Epithelial cell of proximal tubule (primary cell): ENCODE results near the gene FANCC. TPM values are rescaled to one million over a fixed set of nuclear protein-coding genes. Genes with fewer than 3 reads are reported as not detected.

Experiments
- DNase-seq: peaks from one replicate; pipeline ENCODE4 v3.0.0-alpha.2; 2011; ENCODE audit warnings: low read depth
- H3K4me3 ChIP-seq: 2 replicates; pipeline ENCODE4 v1.5.1; 2011; ENCODE audit warnings: low read depth, mild to moderate bottlenecking, low read length
- CTCF ChIP-seq: conservative IDR thresholded peaks from 2 replicates; pipeline ENCODE4 v1.5.1; 2012; ENCODE audit warnings: low read depth, mild to moderate bottlenecking, low read length
- total RNA-seq: library from RNA; depleted of rRNA; stranded (reverse); fragments of >200 nt; gene quantifications from 2 replicates; pipeline ENCODE4 v1.2.3, GENCODE V29; 2015

FANCC gene
- total RNA-seq, result 5.6 and 9.4 TPM in 2 replicates

- DNase-seq, result no peak
- peak within 1 kb of the TSS; percentile 98 for H3K4me3 ChIP-seq
- no peak for TF ChIP-seq CTCF
These were observed at the start of gene FANCC for GRCh38 chr9:95317119-95317892. Gene FANCC (minus strand): TSS chr9:95317709. CDS start chr9:95249291, 68,418 bp downstream.

- H3K4me3 ChIP-seq, result no peak overlapping the region
- no peak for TF ChIP-seq CTCF
- no peak for DNase-seq
These were observed 49.3 kb upstream of the FANCC start for GRCh38 chr9:95366731-95367325.

GRCh38 chr9:95365766-95366165 lies 48.3 kb upstream of the FANCC start:
- no peak for TF ChIP-seq CTCF
- DNase-seq, result no peak
- H3K4me3 ChIP-seq, result no peak overlapping the region

GRCh38 chr9:95363051-95363841 lies 45.7 kb upstream of the FANCC start:
- no peak for TF ChIP-seq CTCF
- DNase-seq, result no peak

GRCh38 chr9:95360866-95361265 lies 43.4 kb upstream of the FANCC start:
- no peak for TF ChIP-seq CTCF
- no peak for DNase-seq
- H3K4me3 ChIP-seq, result no peak overlapping the region

More at GRCh38 chr9:95363051-95363841, 45.7 kb upstream of the FANCC start:
- no peak overlapping the region for H3K4me3 ChIP-seq

- TF ChIP-seq CTCF, result no peak
- no peak overlapping the region for H3K4me3 ChIP-seq
These were observed 39.8 kb upstream of the FANCC start for GRCh38 chr9:95357316-95357715.

More at GRCh38 chr9:95357316-95357715, 39.8 kb upstream of the FANCC start:
- no peak for DNase-seq
